ENCODE results near the gene GPALPP1.
A peak's percentile ranks its signal among the peaks of the same experiment; 100 is the strongest.

The GPALPP1 gene

GRCh38 chr13:45007225-45007624 is 17.9 kb downstream of the GPALPP1 start:
- DNase-seq (ENCODE audit: low read depth) = no peak

GRCh38 chr13:45007823-45008222 is 18.5 kb downstream of the GPALPP1 start:
- no peak for DNase-seq (ENCODE audit: low read depth)

- no peak for DNase-seq (ENCODE audit: low read depth)
Measured at GRCh38 chr13:45011198-45011597, 21.9 kb downstream of the GPALPP1 start.

GRCh38 chr13:45015300-45015699 is 26.0 kb downstream of the GPALPP1 start:
- no peak for DNase-seq (ENCODE audit: low read depth)

GRCh38 chr13:45016792-45017425 is 27.6 kb downstream of the GPALPP1 start:
- no peak for DNase-seq (ENCODE audit: low read depth)

GRCh38 chr13:45019981-45020380 is 30.6 kb downstream of the GPALPP1 start:
- peak; percentile 22 for DNase-seq (ENCODE audit: low read depth)

- peak; percentile 9 for DNase-seq (ENCODE audit: low read depth)
Measured at GRCh38 chr13:45021250-45021649, 31.9 kb downstream of the GPALPP1 start.

GRCh38 chr13:45024847-45025246 is 35.5 kb downstream of the GPALPP1 start:
- DNase-seq (ENCODE audit: low read depth) = no peak

GRCh38 chr13:45034342-45034741 is 45.0 kb downstream of the GPALPP1 start:
- no peak for DNase-seq (ENCODE audit: low read depth)

GRCh38 chr13:45036206-45036605 is 46.9 kb downstream of the GPALPP1 start:
- DNase-seq (ENCODE audit: low read depth) = no peak

- DNase-seq (ENCODE audit: low read depth) = no peak
Measured at GRCh38 chr13:45040173-45040572, 50.8 kb downstream of the GPALPP1 start.

- no peak for DNase-seq (ENCODE audit: low read depth)
Measured at GRCh38 chr13:45040622-45041021, 51.3 kb downstream of the GPALPP1 start.

- no peak for DNase-seq (ENCODE audit: low read depth)
Measured at GRCh38 chr13:45042539-45042938, 53.2 kb downstream of the GPALPP1 start.

- DNase-seq (ENCODE audit: low read depth) = no peak
Measured at GRCh38 chr13:45046445-45046844, 57.1 kb downstream of the GPALPP1 start.

GRCh38 chr13:45047394-45048310 is 58.3 kb downstream of the GPALPP1 start:
- DNase-seq (ENCODE audit: low read depth) = no peak

- DNase-seq (ENCODE audit: low read depth) = no peak
Measured at GRCh38 chr13:45048890-45049407, 59.6 kb downstream of the GPALPP1 start.

GRCh38 chr13:45049478-45049877 is 60.1 kb downstream of the GPALPP1 start:
- DNase-seq (ENCODE audit: low read depth) = no peak

GRCh38 chr13:45051315-45051714 is 62.0 kb downstream of the GPALPP1 start:
- DNase-seq (ENCODE audit: low read depth) = no peak

GRCh38 chr13:45055198-45055901 is 66.0 kb downstream of the GPALPP1 start:
- DNase-seq (ENCODE audit: low read depth) = peak; percentile 81

GRCh38 chr13:45055902-45056648 is 66.7 kb downstream of the GPALPP1 start:
- DNase-seq (ENCODE audit: low read depth) = no peak

- no peak for DNase-seq (ENCODE audit: low read depth)
Measured at GRCh38 chr13:45060062-45060461, 70.7 kb downstream of the GPALPP1 start.

Measured in non-pigmented ciliary epithelial cell (primary cell).